K562 (cell line): ENCODE results near the gene ARR3. TPM values are rescaled to one million over a fixed set of nuclear protein-coding genes. Genes with fewer than 3 reads are reported as not detected.

Source experiments
- ATAC-seq: fragments of 200-7000 bp; cut with Tn5 transposase; 3 replicates; pipeline ENCODE4 v1.9.1; 2020; ENCODE audit warnings: moderate library complexity
- BruUV-seq: library from RNA; stranded (reverse); fragments of 400-500 nt; replicated peaks from 2 replicates; lab custom pipeline; 2021; lab: Mats Ljungman, UMichigan
- CTCF ChIA-PET: fragments of 300-600 bp; formaldehyde crosslinking; extraction: SDS; loops from one replicate; lab custom pipeline; 2021; ENCODE audit warnings: low intra/inter-chr PET ratio; lab: Yijun Ruan, JAX
- POLR2A ChIA-PET: fragments of 300-600, 350-650 bp; sonication (Branson Sonifier 250); formaldehyde crosslinking; extraction: SDS; loops from one replicate; lab custom pipeline; 2021; ENCODE audit warnings: antibody characterized with exemption, inconsistent platforms; lab: Yijun Ruan, JAX
- DNase-seq, 4 experiments: peaks; one replicate each; pipeline versions ENCODE4 v3.0.0 to v3.0.0-alpha.2; 2011 to 2018; ENCODE audit warnings: low spot score in 3 of 4, mixed read lengths in 3 of 4; ENCODE audit errors: extremely low read depth in 1 of 4
- FAIRE-seq: peaks from 2 replicates; lab custom pipeline; 2011; peaks lifted over from hg19 to GRCh38; lab: Jason Lieb, UNC
- H2AFZ ChIP-seq: 2 replicates; pipeline ENCODE4 v1.6.0; 2011; ENCODE audit warnings: low read depth, low read length, control low read depth, inconsistent platforms
- H3K27ac ChIP-seq: fragments of 200-600 bp; 3 replicates; pipeline ENCODE4 v1.8.0; 2011; ENCODE audit warnings: low read depth, mild to moderate bottlenecking, control low read depth, inconsistent platforms, low read length, moderate library complexity, mixed read lengths; ENCODE audit errors: extremely low read depth
- H3K27me3 ChIP-seq, 2 experiments: fragments of 300-600 bp in 1 of 2; 2 replicates in 1 of 2; 3 replicates in 1 of 2; pipeline versions ENCODE4 v1.6.0 to v1.8.0; 2011; ENCODE audit warnings: inconsistent platforms in 2 of 2, low read length in 2 of 2, mild to moderate bottlenecking in 1 of 2, mixed read lengths in 1 of 2, moderate library complexity in 1 of 2; ENCODE audit not compliant: control insufficient read depth in 2 of 2, insufficient read depth in 2 of 2
- H3K36me3 ChIP-seq: fragments of 300-600 bp; 3 replicates; pipeline ENCODE4 v1.8.0; 2011; ENCODE audit warnings: mild to moderate bottlenecking, low read length, inconsistent platforms; ENCODE audit not compliant: control insufficient read depth, insufficient read depth
- H3K4me1 ChIP-seq, 2 experiments: fragments of 200-600 bp in 1 of 2; replicated peaks in 1 of 2; 2 replicates in 1 of 2; 3 replicates in 1 of 2; pipeline versions ENCODE4 v1.5.1 to v1.8.0; 2011; ENCODE audit warnings: inconsistent platforms in 2 of 2, low read length in 2 of 2, mild to moderate bottlenecking in 1 of 2, mixed read lengths in 1 of 2, moderate library complexity in 1 of 2; ENCODE audit not compliant: control insufficient read depth in 2 of 2, insufficient read depth in 2 of 2
- H3K4me2 ChIP-seq: 2 replicates; pipeline ENCODE4 v1.6.1; 2011; ENCODE audit warnings: low read length, control low read depth, inconsistent platforms, mixed read lengths; ENCODE audit not compliant: insufficient read depth
- H3K4me3 ChIP-seq: fragments of 200-600 bp; sonication (generic), shearing (Covaris generic); 2 replicates; pipeline ENCODE4 v1.5.1; 2016; ENCODE audit warnings: control low read depth, inconsistent platforms
- H3K79me2 ChIP-seq: fragments of 200-600 bp; 3 replicates; pipeline ENCODE4 v1.8.0; 2011; ENCODE audit warnings: low read length, inconsistent platforms; ENCODE audit not compliant: control insufficient read depth, insufficient read depth
- H3K9ac ChIP-seq, 2 experiments: 2 replicates each; pipeline versions ENCODE4 v1.6.0 to v1.6.1; 2011; ENCODE audit warnings: low read depth in 2 of 2, low read length in 2 of 2, control low read depth in 1 of 2, inconsistent platforms in 1 of 2, mild to moderate bottlenecking in 1 of 2, mixed read lengths in 1 of 2; ENCODE audit not compliant: insufficient read depth in 1 of 2
- H3K9me1 ChIP-seq: one replicate; pipeline ENCODE4 v1.6.0; 2011; ENCODE audit warnings: inconsistent platforms, mild to moderate bottlenecking, low read length, moderate library complexity; ENCODE audit not compliant: control insufficient read depth, insufficient read depth
- H3K9me3 ChIP-seq: replicated peaks from 2 replicates; pipeline ENCODE4 v1.5.1; 2011; ENCODE audit warnings: low read depth, low read length, inconsistent platforms; ENCODE audit not compliant: control insufficient read depth, insufficient read depth
- H4K20me1 ChIP-seq: replicated peaks from 2 replicates; pipeline ENCODE4 v1.6.1; 2011; ENCODE audit warnings: low read length, inconsistent platforms, mixed read lengths; ENCODE audit not compliant: control insufficient read depth, insufficient read depth
- FOXK1 ChIP-seq: sonication (generic); formaldehyde crosslinking; IDR thresholded peaks from 2 replicates; pipeline ENCODE4 v1.8.0; 2022; ENCODE audit warnings: missing genetic modification reagents, mild to moderate bottlenecking, borderline replicate concordance
- KLF10 ChIP-seq: fragments of 250-450 bp; sonication (Bioruptor Pico); IDR thresholded peaks from 2 replicates; pipeline ENCODE4 v1.6.1; 2021; ENCODE audit warnings: matching md5 sums
- PHB2 ChIP-seq: fragments of 450-650 bp; IDR thresholded peaks from 2 replicates; pipeline ENCODE4 v1.6.1; 2017; ENCODE audit warnings: low read depth
- RFX5 ChIP-seq: IDR thresholded peaks from 2 replicates; pipeline ENCODE4 v1.6.1; 2011; ENCODE audit warnings: low read depth, mild to moderate bottlenecking, improper control_type of control experiment, low read length
- TAF7 ChIP-seq: fragments of 450-650 bp; IDR thresholded peaks from 2 replicates; pipeline ENCODE4 v1.6.1; 2016; ENCODE audit warnings: missing genetic modification characterization, missing compliant biosample characterization
- TCF7 ChIP-seq: sonication (generic); IDR thresholded peaks from 2 replicates; pipeline ENCODE4 v1.6.1; 2016; ENCODE audit warnings: antibody characterized with exemption, borderline replicate concordance
- ZNF3 ChIP-seq: fragments of 250-450 bp; sonication (Bioruptor Pico); IDR thresholded peaks from 2 replicates; pipeline ENCODE4 v1.5.0; 2021; ENCODE audit warnings: mild to moderate bottlenecking, moderate library complexity
- ZNF316 ChIP-seq: fragments of 450-650 bp; IDR thresholded peaks from 2 replicates; pipeline ENCODE4 v1.6.1; 2016
- ZNF668 ChIP-seq: fragments of 250-450 bp; sonication (Bioruptor Pico); IDR thresholded peaks from 2 replicates; pipeline ENCODE4 v1.8.0; 2022; ENCODE audit warnings: mild to moderate bottlenecking, inconsistent platforms
- WGBS: fragments of 100-300 bp; shearing (Covaris generic); methylation state at CpG from one replicate; pipeline ENCODE4 v1.1.6; 2016; ENCODE audit warnings: low coverage, mixed read lengths; ENCODE audit not compliant: insufficient coverage; ENCODE audit errors: missing lambda C conversion rate; 5-methylcytosine and 5-hydroxymethylcytosine counted together
- in situ Hi-C: fragments of 300-500 bp; cut with MboI; formaldehyde crosslinking; loops from 4 replicates; pipeline ENCODE4 v1.15.0; 2018; ENCODE audit warnings: inconsistent platforms, mixed read lengths
- intact Hi-C: fragments of 100-400 bp; cut with micrococcal nuclease; formaldehyde crosslinking; loops from 2 replicates; pipeline ENCODE4 v1.14.2; 2022
- polyA plus RNA-seq, 8 experiments: library from polyadenylated mRNA; depleted of rRNA in 4 of 8; stranded (reverse) in 5 of 8; unstranded in 3 of 8; fragments of >200 nt; fragmentation: Nextera tagmentation in 2 of 8; fragmentation: Illumina TruSeq in 1 of 8; extraction: Ambion mirVana in 2 of 8; extraction: Trizol in 1 of 8; gene quantifications; 2 replicates each; pipeline versions ENCODE4 v1.2.1 to v1.2.3, GENCODE V29; 2011 to 2014; ENCODE audit warnings: inconsistent platforms in 1 of 8, missing spikeins in 1 of 8
- total RNA-seq, 7 experiments: library from RNA; depleted of rRNA in 6 of 7; stranded (reverse); fragments of >200 nt in 6 of 7; fragmentation: Illumina TruSeq in 2 of 7; extraction: Trizol in 2 of 7; gene quantifications; 2 replicates each; pipeline versions ENCODE4 v1.2.1 to v1.2.3, GENCODE V29; 2011 to 2021; ENCODE audit warnings: low replicate concordance in 1 of 7
- TF ChIP-seq, protein P1 (sequence below), 2 experiments: fragments of 450-650 bp; conservative IDR thresholded peaks; 2 replicates each; pipeline ENCODE4 v1.6.1; 2017; ENCODE audit warnings: mild to moderate bottlenecking in 2 of 2, moderate library complexity in 2 of 2
- TF ChIP-seq, protein P2 (sequence below): fragments of 250-450 bp; sonication (Bioruptor Pico); IDR thresholded peaks from 2 replicates; pipeline ENCODE4 v1.4.0; 2020; ENCODE audit warnings: borderline replicate concordance
- TF ChIP-seq, protein P3 (sequence below): IDR thresholded peaks from 2 replicates; pipeline ENCODE4 v1.6.1; 2014; ENCODE audit warnings: antibody characterized with exemption

The ARR3 gene
- total and polyA plus RNA-seq, 9 of the 15 experiments (the other 6 are each of a cell fraction or from before 2014, with no cell fraction given): not detected

DNA sequence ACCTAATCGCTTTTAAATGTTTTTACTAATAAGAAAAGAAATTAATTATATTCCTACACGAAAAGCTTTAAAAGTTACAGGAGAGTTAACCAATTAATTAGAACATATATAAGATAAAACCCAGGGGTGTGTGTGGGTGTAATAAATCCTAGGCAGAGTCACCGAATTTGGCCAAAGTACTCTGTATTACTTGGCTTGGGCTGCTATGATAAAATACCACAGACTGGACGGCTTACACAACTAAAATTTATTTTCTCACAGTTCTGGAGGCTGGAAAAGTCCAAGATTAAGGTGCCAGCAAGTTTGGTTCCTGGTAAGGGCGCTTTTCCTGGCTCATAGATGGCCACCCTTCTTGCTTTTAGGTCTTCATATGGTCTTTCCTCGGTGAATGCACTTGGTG is 23.3 kb upstream of the ARR3 start:
- WGBS: 0% methylated on average over 6 of the region's 6 CpGs
- Histone ChIP-seq H3K27ac (no peak overlapping the region), H2AFZ (no peak overlapping the region), H3K36me3 (no peaks in the 10 kb centered on the region), H3K9ac (no peak overlapping the region), H3K4me3 (no peak overlapping the region), H4K20me1 (no peaks in the 10 kb centered on the region), H3K9me1 (no peaks in the 10 kb centered on the region), H3K9me3 (no peaks in the 10 kb centered on the region), H3K79me2 (no peaks in the 10 kb centered on the region), H3K27me3 (peaks cover 5% of the 10 kb centered on the region in 2 experiments; a peak in 2 of 5 replicates), H3K4me2 (no peak overlapping the region), H3K4me1 (no peaks in the 10 kb centered on the region)
- ATAC-seq (no peak), DNase-seq (no peak), FAIRE-seq (no peak)
- TF ChIP-seq KLF10 (CRISPR knock-in tag): no peak
- no peak for TF ChIP-seq PHB2
- no peak for TF ChIP-seq TAF7 (tag)
- TF ChIP-seq, protein P1, sequence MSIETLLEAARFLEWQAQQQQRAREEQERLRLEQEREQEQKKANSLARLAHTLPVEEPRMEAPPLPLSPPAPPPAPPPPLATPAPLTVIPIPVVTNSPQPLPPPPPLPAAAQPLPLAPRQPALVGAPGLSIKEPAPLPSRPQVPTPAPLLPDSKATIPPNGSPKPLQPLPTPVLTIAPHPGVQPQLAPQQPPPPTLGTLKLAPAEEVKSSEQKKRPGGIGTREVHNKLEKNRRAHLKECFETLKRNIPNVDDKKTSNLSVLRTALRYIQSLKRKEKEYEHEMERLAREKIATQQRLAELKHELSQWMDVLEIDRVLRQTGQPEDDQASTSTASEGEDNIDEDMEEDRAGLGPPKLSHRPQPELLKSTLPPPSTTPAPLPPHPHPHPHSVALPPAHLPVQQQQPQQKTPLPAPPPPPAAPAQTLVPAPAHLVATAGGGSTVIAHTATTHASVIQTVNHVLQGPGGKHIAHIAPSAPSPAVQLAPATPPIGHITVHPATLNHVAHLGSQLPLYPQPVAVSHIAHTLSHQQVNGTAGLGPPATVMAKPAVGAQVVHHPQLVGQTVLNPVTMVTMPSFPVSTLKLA (conservative IDR thresholded peaks at IDR 0.05): no peak
- TF ChIP-seq RFX5: no peak
- TF ChIP-seq FOXK1 (CRISPR knock-in tag): no peak
- TF ChIP-seq, protein P2, sequence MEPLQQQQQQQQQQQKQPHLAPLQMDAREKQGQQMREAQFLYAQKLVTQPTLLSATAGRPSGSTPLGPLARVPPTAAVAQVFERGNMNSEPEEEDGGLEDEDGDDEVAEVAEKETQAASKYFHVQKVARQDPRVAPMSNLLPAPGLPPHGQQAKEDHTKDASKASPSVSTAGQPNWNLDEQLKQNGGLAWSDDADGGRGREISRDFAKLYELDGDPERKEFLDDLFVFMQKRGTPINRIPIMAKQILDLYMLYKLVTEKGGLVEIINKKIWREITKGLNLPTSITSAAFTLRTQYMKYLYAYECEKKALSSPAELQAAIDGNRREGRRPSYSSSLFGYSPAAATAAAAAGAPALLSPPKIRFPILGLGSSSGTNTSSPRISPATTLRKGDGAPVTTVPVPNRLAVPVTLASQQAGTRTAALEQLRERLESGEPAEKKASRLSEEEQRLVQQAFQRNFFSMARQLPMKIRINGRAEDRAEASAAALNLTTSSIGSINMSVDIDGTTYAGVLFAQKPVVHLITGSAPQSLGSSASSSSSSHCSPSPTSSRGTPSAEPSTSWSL: no peak
- no peak for TF ChIP-seq ZNF668 (CRISPR knock-in tag)
- no peak for TF ChIP-seq ZNF3 (CRISPR knock-in tag)
- TF ChIP-seq, protein P3, sequence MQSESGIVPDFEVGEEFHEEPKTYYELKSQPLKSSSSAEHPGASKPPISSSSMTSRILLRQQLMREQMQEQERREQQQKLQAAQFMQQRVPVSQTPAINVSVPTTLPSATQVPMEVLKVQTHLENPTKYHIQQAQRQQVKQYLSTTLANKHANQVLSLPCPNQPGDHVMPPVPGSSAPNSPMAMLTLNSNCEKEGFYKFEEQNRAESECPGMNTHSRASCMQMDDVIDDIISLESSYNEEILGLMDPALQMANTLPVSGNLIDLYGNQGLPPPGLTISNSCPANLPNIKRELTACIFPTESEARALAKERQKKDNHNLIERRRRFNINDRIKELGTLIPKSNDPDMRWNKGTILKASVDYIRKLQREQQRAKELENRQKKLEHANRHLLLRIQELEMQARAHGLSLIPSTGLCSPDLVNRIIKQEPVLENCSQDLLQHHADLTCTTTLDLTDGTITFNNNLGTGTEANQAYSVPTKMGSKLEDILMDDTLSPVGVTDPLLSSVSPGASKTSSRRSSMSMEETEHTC: no peak
- no peak for TF ChIP-seq TCF7
- TF ChIP-seq ZNF316: no peak
- ChIA-PET CTCF (no interaction called here), POLR2A (no interaction called here)
- no TSS peak for BruUV-seq
- intact Hi-C loops: no loop called here
- in situ Hi-C loops: no loop called here
